Activated CD8-positive, alpha-beta memory T cell treated with anti-CD3 and anti-CD28 coated beads, Interleukin-2, amount 10 ng/mL, durations not matched to agents 7 days and 5 days (primary cell): Measurements from ENCODE around the gene PRKAR1B. TPM values are rescaled to one million over a fixed set of nuclear protein-coding genes. Genes with fewer than 3 reads are reported as not detected.

ENCODE experiments used
- ATAC-seq: fragments of 150-1000 bp; cut with Tn5 transposase; one replicate; pipeline ENCODE4 v1.10.0; 2021; ENCODE audit warnings: moderate library complexity
- CTCF ChIA-PET: fragments of 350-600 bp; sonication (Branson Sonifier 250); formaldehyde crosslinking; loops from one replicate; lab custom pipeline; 2021; ENCODE audit warnings: antibody characterized with exemption; lab: Charles Lee
- DNase-seq: peaks from one replicate; pipeline ENCODE4 v3.0.0-alpha.2; 2020
- H3K27ac Mint-ChIP-seq: one replicate; pipeline ENCODE4 v1.8.0; 2021; ENCODE audit warnings: mild to moderate bottlenecking, mixed read lengths
- H3K27me3 Mint-ChIP-seq: one replicate; pipeline ENCODE4 v1.8.0; 2021; ENCODE audit warnings: mixed read lengths
- H3K36me3 Mint-ChIP-seq: one replicate; pipeline ENCODE4 v1.8.0; 2021; ENCODE audit warnings: mild to moderate bottlenecking, mixed read lengths
- H3K4me1 Mint-ChIP-seq: one replicate; pipeline ENCODE4 v1.8.0; 2021; ENCODE audit warnings: mixed read lengths
- H3K4me3 Mint-ChIP-seq: one replicate; pipeline ENCODE4 v1.8.0; 2021; ENCODE audit warnings: mild to moderate bottlenecking, moderate library complexity, mixed read lengths
- H3K9me3 Mint-ChIP-seq: one replicate; pipeline ENCODE4 v1.8.0; 2022; ENCODE audit warnings: low read depth, mixed read lengths
- total RNA-seq, 2 experiments: library from RNA; stranded (reverse); gene quantifications; one replicate each; pipeline ENCODE4 v1.2.3, GENCODE V29; 2021

Gene PRKAR1B
- total RNA-seq, 2 experiments from 2014 or later: 22.6 to 25.0 TPM

GRCh38 chr7:549066-549890 lies 177.8 kb downstream of the PRKAR1B start:
- H3K36me3 Mint-ChIP-seq: no peaks in the 10 kb centered on the region
- ATAC-seq (no peak), DNase-seq (no peak)
- peaks cover 2% of the 10 kb centered on the region for H3K9me3 Mint-ChIP-seq
- CTCF ChIA-PET: no interaction called here
- no peaks in the 10 kb centered on the region for H3K4me1 Mint-ChIP-seq
- no peaks in the 10 kb centered on the region for H3K27me3 Mint-ChIP-seq
- no peak overlapping the region for H3K4me3 Mint-ChIP-seq
- H3K27ac Mint-ChIP-seq: no peak overlapping the region

GRCh38 chr7:548401-548800 lies 178.7 kb downstream of the PRKAR1B start:
- ATAC-seq (no peak), DNase-seq (no peak)
- Mint-ChIP-seq H3K27me3 (no peaks in the 10 kb centered on the region), H3K4me3 (no peak overlapping the region), H3K36me3 (no peaks in the 10 kb centered on the region), H3K9me3 (peaks cover 2% of the 10 kb centered on the region), H3K27ac (no peak overlapping the region), H3K4me1 (no peaks in the 10 kb centered on the region)
- CTCF ChIA-PET: no interaction called here

- CTCF ChIA-PET: no interaction called here
- no peak overlapping the region for H3K27ac Mint-ChIP-seq
- H3K4me1 Mint-ChIP-seq: peaks cover 10% of the 10 kb centered on the region
- no peak for ATAC-seq
- H3K27me3 Mint-ChIP-seq: no peaks in the 10 kb centered on the region
- no peak overlapping the region for H3K4me3 Mint-ChIP-seq
- H3K9me3 Mint-ChIP-seq: peaks cover 2% of the 10 kb centered on the region
- H3K36me3 Mint-ChIP-seq: no peaks in the 10 kb centered on the region
- DNase-seq: no peak
Measured at GRCh38 chr7:545470-545869, 181.6 kb downstream of the PRKAR1B start.

- no peak overlapping the region for H3K4me3 Mint-ChIP-seq
Measured at GRCh38 chr7:544338-545221, 182.5 kb downstream of the PRKAR1B start.

GRCh38 chr7:543501-544337 lies 183.4 kb downstream of the PRKAR1B start:
- Mint-ChIP-seq H3K36me3 (no peaks in the 10 kb centered on the region), H3K4me1 (peaks cover 10% of the 10 kb centered on the region), H3K27me3 (no peaks in the 10 kb centered on the region), H3K27ac (no peak overlapping the region), H3K9me3 (peaks cover 2% of the 10 kb centered on the region), H3K4me3 (no peak overlapping the region)
- ATAC-seq: no peak
- CTCF ChIA-PET: no interaction called here
- no peak for DNase-seq

More at GRCh38 chr7:544338-545221, 182.5 kb downstream of the PRKAR1B start:
- CTCF ChIA-PET: no interaction called here
- DNase-seq (no peak), ATAC-seq (no peak)
- H3K9me3 Mint-ChIP-seq: peaks cover 2% of the 10 kb centered on the region
- H3K4me1 Mint-ChIP-seq: peaks cover 10% of the 10 kb centered on the region
- H3K27ac Mint-ChIP-seq: no peak overlapping the region
- no peaks in the 10 kb centered on the region for H3K36me3 Mint-ChIP-seq
- H3K27me3 Mint-ChIP-seq: no peaks in the 10 kb centered on the region

- CTCF ChIA-PET: no interaction called here
- no peaks in the 10 kb centered on the region for H3K36me3 Mint-ChIP-seq
- H3K27me3 Mint-ChIP-seq: no peaks in the 10 kb centered on the region
- peaks cover 2% of the 10 kb centered on the region for H3K9me3 Mint-ChIP-seq
- no peak overlapping the region for H3K27ac Mint-ChIP-seq
- no peak for DNase-seq
- peaks cover 10% of the 10 kb centered on the region for H3K4me1 Mint-ChIP-seq
- no peak overlapping the region for H3K4me3 Mint-ChIP-seq
- peak; percentile 55 for ATAC-seq
Measured at GRCh38 chr7:542713-543500, 184.2 kb downstream of the PRKAR1B start.

GRCh38 chr7:542131-542712 lies 184.9 kb downstream of the PRKAR1B start:
- DNase-seq (no peak), ATAC-seq (no peak)
- Mint-ChIP-seq H3K4me1 (peaks cover 10% of the 10 kb centered on the region), H3K9me3 (peaks cover 2% of the 10 kb centered on the region), H3K27me3 (no peaks in the 10 kb centered on the region), H3K36me3 (no peaks in the 10 kb centered on the region), H3K27ac (no peak overlapping the region), H3K4me3 (no peak overlapping the region)
- CTCF ChIA-PET: no interaction called here

- Mint-ChIP-seq H3K9me3 (peaks cover 2% of the 10 kb centered on the region), H3K27ac (no peak overlapping the region), H3K36me3 (no peaks in the 10 kb centered on the region), H3K4me1 (peaks cover 10% of the 10 kb centered on the region), H3K4me3 (no peak overlapping the region), H3K27me3 (no peaks in the 10 kb centered on the region)
- ATAC-seq (no peak), DNase-seq (no peak)
- CTCF ChIA-PET: no interaction called here
Measured at GRCh38 chr7:541661-542060, 185.4 kb downstream of the PRKAR1B start.

- Mint-ChIP-seq H3K4me1 (peaks cover 10% of the 10 kb centered on the region), H3K4me3 (no peak overlapping the region), H3K27ac (no peak overlapping the region), H3K27me3 (no peaks in the 10 kb centered on the region), H3K36me3 (no peaks in the 10 kb centered on the region), H3K9me3 (peaks cover 2% of the 10 kb centered on the region)
- ATAC-seq: no peak
- no peak for DNase-seq
- CTCF ChIA-PET: no interaction called here
Measured at GRCh38 chr7:540997-541396, 186.1 kb downstream of the PRKAR1B start.

- DNase-seq (no peak), ATAC-seq (no peak)
- H3K27ac Mint-ChIP-seq: no peak overlapping the region
- H3K36me3 Mint-ChIP-seq: no peaks in the 10 kb centered on the region
- no peak overlapping the region for H3K4me3 Mint-ChIP-seq
- no peaks in the 10 kb centered on the region for H3K27me3 Mint-ChIP-seq
- peaks cover 2% of the 10 kb centered on the region for H3K9me3 Mint-ChIP-seq
- H3K4me1 Mint-ChIP-seq: peaks cover 10% of the 10 kb centered on the region
- CTCF ChIA-PET: no interaction called here
Measured at GRCh38 chr7:540579-540978, 186.5 kb downstream of the PRKAR1B start.

- H3K4me3 Mint-ChIP-seq: no peak overlapping the region
- H3K36me3 Mint-ChIP-seq: no peaks in the 10 kb centered on the region
- ATAC-seq: no peak
- peaks cover 10% of the 10 kb centered on the region for H3K4me1 Mint-ChIP-seq
- H3K27ac Mint-ChIP-seq: no peak overlapping the region
- DNase-seq: no peak
- H3K27me3 Mint-ChIP-seq: no peaks in the 10 kb centered on the region
- H3K9me3 Mint-ChIP-seq: no peaks in the 10 kb centered on the region
- CTCF ChIA-PET: no interaction called here
Measured at GRCh38 chr7:539731-540411, 187.2 kb downstream of the PRKAR1B start.
